GM18511 (cell line): Measurements from ENCODE around the gene SARDH.
"Not testable (repeated sequence)": the region's sequence is repeated elsewhere in the genome, so short reads cannot be mapped to it uniquely, and the experiment has no call there.

Source experiments
- ATAC-seq: cut with Tn5 transposase; IDR thresholded peaks from one replicate; pipeline ENCODE4 v1.9.1; 2021; ENCODE audit warnings: mild to moderate bottlenecking, moderate library complexity; ENCODE audit not compliant: unreplicated experiment

The SARDH gene

GRCh38 chr9:133761641-133762248, 23.6 kb upstream of the SARDH start:
- no peak for ATAC-seq

GRCh38 chr9:133760713-133761290, 22.6 kb upstream of the SARDH start:
- no peak for ATAC-seq

- no peak for ATAC-seq
Measured at GRCh38 chr9:133759946-133760345, 21.8 kb upstream of the SARDH start.

- ATAC-seq: no peak
Measured at GRCh38 chr9:133759146-133759900, 21.2 kb upstream of the SARDH start.

- no peak for ATAC-seq
Measured at GRCh38 chr9:133758228-133758627, 20.1 kb upstream of the SARDH start.

GRCh38 chr9:133754688-133755227, 16.6 kb upstream of the SARDH start:
- ATAC-seq: no peak

- ATAC-seq: no peak
Measured at GRCh38 chr9:133754187-133754586, 16.0 kb upstream of the SARDH start.

GRCh38 chr9:133752739-133753446, 14.7 kb upstream of the SARDH start:
- ATAC-seq: no peak

- ATAC-seq: no peak
Measured at GRCh38 chr9:133750982-133751649, 13.0 kb upstream of the SARDH start.

- ATAC-seq: no peak
Measured at GRCh38 chr9:133747309-133747708, 9.2 kb upstream of the SARDH start.

- not testable (repeated sequence) for ATAC-seq
Measured at GRCh38 chr9:133744528-133744927, 6.4 kb upstream of the SARDH start.

GRCh38 chr9:133742849-133743444, 4.8 kb upstream of the SARDH start:
- no peak for ATAC-seq

GRCh38 chr9:133742251-133742650, 4.1 kb upstream of the SARDH start:
- ATAC-seq: no peak

- ATAC-seq: no peak
Measured at GRCh38 chr9:133741716-133742115, 3.6 kb upstream of the SARDH start.

GRCh38 chr9:133740911-133741310, 2.8 kb upstream of the SARDH start:
- ATAC-seq: no peak

- no peak for ATAC-seq
Measured at GRCh38 chr9:133739408-133740280, 1.5 kb upstream of the SARDH start.

GRCh38 chr9:133738640-133739225, 581 bp upstream of the SARDH start:
- no peak for ATAC-seq

- no peak for ATAC-seq
Measured at GRCh38 chr9:133737071-133737773, 930 bp downstream of the SARDH start.
